Measurements from ENCODE around the gene PFKL.

DNA sequence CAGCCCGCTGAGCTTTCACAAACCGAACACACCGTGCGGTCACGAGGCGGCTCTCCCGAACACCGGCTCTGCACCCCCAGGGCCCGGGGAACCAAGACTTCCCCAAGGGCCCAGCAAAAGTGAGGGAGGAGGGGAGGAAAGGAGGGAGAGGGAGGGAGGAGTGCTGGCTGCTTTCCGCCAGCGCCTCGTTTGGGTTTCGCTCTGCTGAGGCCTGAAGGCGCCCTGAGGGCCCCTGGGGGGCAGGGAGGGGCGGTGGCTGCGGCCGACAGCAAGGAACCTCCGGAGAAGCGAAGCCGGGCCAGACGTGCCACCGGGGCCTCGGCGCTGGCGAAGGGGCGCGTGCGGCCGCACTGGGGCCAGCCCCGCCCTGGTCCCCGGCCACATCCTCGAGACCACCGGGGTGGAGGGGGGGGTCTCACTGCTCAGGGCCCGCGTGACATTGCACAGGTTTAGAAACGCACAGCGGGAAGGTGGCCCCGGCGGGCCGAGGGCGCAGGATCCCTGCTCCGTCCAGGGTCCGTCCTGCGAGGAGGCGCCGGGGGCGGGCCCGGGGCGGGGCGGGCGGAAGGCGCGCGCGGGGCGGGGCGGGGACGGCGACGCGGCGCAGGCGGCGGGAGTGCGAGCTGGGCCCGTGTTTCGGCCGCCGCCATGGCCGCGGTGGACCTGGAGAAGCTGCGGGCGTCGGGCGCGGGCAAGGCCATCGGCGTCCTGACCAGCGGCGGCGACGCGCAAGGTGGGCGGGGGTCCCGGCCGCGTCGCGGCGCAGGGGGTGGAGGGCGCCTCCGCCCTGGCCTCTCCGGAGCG is at the start of gene PFKL:
- no peak for TF ChIP-seq POLR2A (IDR thresholded peaks at IDR 0.05; ENCODE audit: low read length)
- TF ChIP-seq GATA1 (IDR thresholded peaks at IDR 0.05; ENCODE audit: low read depth, low read length): no peak

All from erythroblast (primary cell).